ENCODE data around the gene ACSS1. TPM values are rescaled to one million over a fixed set of nuclear protein-coding genes. Genes with fewer than 3 reads are reported as not detected.
A peak's percentile ranks its signal among the peaks of the same experiment; 100 is the strongest.

Gene ACSS1
- total RNA-seq, 1 donor from 2014 or later: 3.7 TPM

GRCh38 chr20:25061821-25062530, 4.0 kb upstream of the ACSS1 start:
- FAIRE-seq: no peak
- DNase-seq (ENCODE audit: low spot score in 2 of 2): no peak

DNA sequence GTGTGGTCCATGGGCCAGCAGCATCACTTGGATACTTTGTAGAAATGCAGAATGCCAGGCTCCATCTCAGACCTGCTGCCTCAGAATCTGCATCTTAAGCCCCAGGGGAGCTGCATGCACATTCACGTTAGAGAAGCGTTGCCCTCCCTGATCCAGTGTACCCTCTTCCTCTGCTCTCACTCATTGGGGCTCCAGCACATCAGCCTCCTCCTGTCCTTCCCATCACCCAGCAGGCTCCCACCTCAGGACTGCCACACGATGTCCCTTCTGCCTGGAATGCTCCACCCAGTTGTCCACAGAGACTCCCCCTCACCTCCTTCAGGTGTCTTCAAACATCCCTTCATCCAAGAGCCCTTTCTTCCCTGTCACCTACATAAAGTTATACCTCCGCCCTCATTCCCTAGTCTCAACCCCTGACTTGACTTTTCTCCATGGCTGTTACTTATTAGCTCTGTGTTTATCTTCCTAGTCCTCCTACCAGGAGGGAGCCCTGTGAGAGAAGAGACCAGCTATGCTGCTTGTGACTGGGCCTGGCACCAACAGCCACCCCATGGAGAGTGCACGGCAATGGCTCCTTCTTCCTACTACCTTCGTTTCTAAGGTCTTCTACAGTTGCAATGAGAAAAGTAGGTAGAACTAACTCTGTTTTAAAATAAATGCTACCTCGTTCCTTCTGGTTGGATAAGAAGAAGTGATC, 3.3 kb upstream of the ACSS1 start:
- DNase-seq (ENCODE audit: low spot score in 2 of 2) (no peak), FAIRE-seq (no peak)

DNA sequence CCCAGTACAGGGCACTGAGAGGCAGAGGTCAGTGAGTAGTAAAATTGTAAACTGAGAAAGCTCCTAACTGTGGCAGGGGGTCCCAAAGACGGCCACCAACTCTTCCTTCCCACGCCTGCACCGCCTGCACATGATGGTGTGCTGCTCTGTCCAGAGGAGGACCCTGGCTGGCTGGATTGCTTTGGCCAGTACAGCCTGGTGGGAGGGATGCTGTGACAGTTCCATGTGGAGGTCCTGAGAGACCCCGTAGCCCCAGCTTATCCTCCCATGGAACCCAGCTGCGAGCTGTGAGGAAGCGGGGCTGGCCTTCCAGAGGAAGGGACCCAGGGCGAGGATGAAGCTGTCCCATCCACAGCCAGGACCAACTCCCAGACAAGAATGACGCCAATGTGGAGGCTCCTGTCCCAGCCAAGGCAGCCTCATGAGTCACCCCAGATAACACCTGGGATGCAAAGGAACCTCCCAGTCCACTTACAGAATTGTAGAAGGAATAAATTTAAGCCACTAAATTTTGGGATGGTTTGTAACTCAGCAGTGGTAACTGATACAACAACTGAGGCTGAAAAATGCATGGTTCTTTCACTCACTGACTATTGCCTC, 2.0 kb upstream of the ACSS1 start:
- FAIRE-seq (no peak), DNase-seq (ENCODE audit: low spot score in 2 of 2) (no peak)

DNA sequence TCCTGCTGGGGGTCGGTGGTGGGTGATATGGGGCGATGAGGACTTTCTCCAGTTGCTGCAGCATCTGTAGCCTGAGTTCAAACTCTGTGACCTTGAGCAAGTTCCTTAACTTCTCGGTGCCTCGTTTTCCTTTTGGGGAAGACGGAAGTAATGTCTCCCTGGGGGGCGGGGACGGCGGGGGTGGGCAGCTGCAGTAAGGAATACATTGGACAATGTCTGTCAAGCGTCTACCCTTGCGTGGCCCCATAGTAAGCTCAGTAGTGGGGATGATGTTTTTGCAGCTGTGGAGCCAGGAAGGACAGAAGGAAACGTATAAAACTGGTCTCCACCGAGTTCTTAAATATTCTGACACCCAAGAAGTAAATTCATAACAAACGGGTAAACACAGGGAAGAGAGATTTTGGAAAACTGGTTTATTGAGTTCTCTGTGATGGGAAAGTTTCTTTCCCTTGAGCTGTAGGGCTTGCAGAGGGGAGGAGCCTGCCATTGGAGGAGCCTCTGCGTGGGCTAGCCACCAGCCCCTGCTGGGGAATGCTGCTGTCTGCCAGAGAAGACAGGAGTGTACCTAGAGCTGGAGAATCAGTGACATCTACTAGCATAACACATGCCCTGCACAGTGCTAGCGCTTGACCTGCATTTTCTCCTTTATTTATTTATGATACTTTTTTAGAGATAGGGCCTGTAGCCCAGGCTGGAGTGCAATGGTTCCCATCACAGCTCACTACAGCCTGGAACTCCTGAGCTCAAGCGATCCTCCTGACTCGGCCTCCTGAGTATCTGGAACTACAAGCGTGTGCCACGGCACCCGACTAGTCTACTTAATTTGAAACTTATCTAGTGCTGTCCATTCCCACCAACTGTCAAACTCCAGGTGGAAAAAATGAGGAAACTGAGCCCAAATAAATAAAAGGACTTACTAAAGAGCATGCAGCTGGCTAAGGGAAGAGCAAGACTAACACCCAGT, 1.2 kb upstream of the ACSS1 start:
- DNase-seq (ENCODE audit: low spot score in 2 of 2): no peak
- no peak for FAIRE-seq

GRCh38 chr20:25057234-25058050, 497 bp downstream of the ACSS1 start:
- no peak for FAIRE-seq
- DNase-seq (ENCODE audit: low spot score in 2 of 2): peak; percentile 83 to 90

- FAIRE-seq: no peak
- DNase-seq (ENCODE audit: low spot score in 2 of 2): no peak
Measured at GRCh38 chr20:25056690-25057233, 1.2 kb downstream of the ACSS1 start.

DNA sequence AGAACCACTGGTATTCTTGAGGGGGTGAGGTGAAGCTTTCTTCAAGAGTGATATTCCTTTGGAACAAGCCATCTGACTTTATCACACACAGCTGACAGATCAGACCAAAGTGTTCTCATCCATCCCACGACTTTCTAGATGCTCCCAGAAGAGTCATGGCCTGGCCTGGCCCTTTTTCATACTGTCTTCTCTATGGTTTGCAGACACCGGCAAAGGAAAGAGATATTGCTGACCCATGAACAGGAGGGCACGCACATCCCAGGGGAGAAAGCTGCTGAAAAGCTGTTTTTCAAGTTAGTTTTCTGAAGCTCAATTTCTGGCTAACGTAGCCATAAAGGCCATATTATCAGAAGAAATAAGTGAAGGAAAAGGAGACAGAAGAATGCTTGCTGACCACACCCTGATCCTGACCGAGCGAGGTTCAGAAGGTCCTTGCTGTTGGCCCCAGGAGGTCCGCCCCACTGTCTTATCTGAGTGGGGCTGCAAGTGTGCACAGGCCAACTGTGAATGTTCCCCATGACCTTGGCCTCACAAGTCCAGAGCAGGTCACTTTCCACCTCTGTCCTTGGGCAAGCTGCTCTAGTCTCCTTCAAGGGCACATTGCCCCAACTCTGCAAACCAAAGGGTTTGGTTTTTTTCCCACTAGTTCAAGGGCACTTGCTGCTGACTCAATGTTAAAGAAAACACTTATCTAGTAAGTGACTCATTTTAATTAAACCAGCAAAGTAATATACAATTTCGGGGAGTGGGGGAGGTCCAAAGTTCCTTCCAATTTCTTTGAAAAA, 2.0 kb downstream of the ACSS1 start:
- FAIRE-seq (no peak), DNase-seq (ENCODE audit: low spot score in 2 of 2) (no peak)

GRCh38 chr20:25054995-25055629, 2.8 kb downstream of the ACSS1 start:
- FAIRE-seq: no peak
- DNase-seq (ENCODE audit: low spot score in 2 of 2): no peak

GRCh38 chr20:25054096-25054820, 3.7 kb downstream of the ACSS1 start:
- FAIRE-seq (no peak), DNase-seq (ENCODE audit: low spot score in 2 of 2) (no peak)

- DNase-seq (ENCODE audit: low spot score in 2 of 2): no peak
- no peak for FAIRE-seq
Measured at GRCh38 chr20:25053255-25054031, 4.5 kb downstream of the ACSS1 start.

- DNase-seq (ENCODE audit: low spot score in 2 of 2) (no peak), FAIRE-seq (no peak)
Measured at GRCh38 chr20:25052255-25053194, 5.4 kb downstream of the ACSS1 start.

DNA sequence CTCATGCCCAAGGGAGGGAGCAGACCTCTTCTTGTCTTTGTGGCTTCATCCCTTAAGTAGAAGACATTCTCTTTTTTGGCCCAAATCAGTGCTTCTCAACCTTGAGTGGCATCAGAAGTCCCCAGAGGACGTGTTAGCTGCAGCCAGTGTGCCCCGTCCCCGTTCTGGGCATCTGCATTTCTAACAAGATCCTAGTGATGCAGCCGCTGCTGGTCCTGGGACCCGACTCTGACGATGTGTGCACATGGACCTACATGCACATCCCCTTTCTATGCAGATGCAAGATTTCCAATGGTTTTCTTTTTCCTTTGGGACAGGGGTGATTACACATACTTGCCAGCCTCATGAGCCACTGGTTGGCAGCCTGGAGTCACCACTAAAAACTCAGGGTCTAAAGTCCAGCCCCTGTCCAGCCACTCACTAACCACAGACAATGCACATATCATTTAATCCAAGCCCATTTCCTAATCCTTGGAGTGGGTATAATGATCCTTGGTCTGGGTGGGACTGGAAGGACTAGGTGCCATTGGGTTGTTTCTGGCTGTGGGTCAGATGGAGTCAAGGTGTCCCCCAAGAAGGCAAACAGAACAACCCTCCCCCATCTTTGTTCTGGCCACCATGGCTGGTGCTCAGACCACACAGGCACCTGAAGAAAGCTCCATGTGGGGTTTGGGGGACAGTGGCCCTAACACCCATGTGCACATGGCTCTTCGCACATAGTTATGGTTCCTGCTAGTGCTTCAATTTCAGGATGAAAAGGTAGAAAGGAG, 6.4 kb downstream of the ACSS1 start:
- FAIRE-seq (no peak), DNase-seq (ENCODE audit: low spot score in 2 of 2) (no peak)

DNA sequence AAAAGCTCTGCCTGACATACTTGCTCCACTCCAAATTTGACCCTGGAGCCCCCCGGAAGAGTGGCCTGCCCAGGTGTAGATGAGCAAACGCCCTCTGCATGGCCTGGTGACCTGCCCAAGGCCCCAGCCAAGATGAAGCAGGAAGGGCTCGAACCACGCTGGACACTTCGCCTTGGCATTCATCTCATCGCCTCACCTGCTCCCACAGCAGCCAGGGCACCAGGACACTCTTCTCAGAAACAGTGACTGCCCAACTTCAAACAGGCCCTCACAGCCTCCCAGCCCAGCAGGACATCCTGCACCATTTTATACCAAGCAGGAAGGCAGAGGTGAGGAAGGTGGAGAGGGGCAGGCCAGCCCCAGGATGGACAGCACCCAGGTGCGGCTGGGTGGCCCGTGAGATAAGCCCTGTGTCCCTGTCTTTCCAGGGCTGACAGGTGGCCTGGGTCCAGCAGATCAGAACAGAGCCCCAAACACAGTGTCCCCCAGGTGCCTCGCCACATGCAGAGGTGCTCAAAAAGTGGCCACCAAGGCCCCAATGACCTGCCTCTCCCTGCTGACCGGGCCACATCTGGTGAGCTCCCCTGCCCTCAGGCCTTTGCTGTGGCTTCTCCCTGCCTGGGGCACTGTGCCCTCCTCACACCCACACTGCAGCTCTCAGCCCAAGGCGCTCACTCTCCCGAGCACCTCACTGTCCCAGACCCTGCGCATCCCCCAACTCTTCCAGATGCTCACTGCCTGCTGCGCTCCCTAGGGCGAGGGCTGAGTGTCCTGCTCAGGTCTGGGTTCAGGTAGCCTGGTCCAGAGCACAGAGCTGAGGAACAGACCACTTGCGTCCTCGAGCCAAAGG, 7.2 kb downstream of the ACSS1 start:
- no peak for FAIRE-seq

GRCh38 chr20:25050082-25050481, 7.9 kb downstream of the ACSS1 start:
- no peak for FAIRE-seq

More for the DNA sequence above, 7.2 kb downstream of the ACSS1 start:
- no peak for DNase-seq (ENCODE audit: low spot score in 2 of 2)

More at GRCh38 chr20:25050082-25050481, 7.9 kb downstream of the ACSS1 start:
- DNase-seq (ENCODE audit: low spot score in 2 of 2): no peak

Measured in frontal cortex (tissue), 4 donors.